BJ (cell line): ENCODE measurements around the gene CDK17. TPM values are rescaled to one million over a fixed set of nuclear protein-coding genes. Genes with fewer than 3 reads are reported as not detected.

Source experiments
- CTCF ChIA-PET: fragments of 350-600 bp; formaldehyde crosslinking; extraction: SDS; loops from one replicate; lab custom pipeline; 2021; ENCODE audit warnings: antibody characterized with exemption, inconsistent platforms; lab: Yijun Ruan, JAX
- POLR2A ChIA-PET: fragments of 300-600 bp; sonication (Branson Sonifier 250); formaldehyde crosslinking; extraction: SDS; loops from one replicate; lab custom pipeline; 2021; ENCODE audit warnings: antibody characterized with exemption; lab: Charles Lee
- DNase-seq: peaks from one replicate; pipeline ENCODE4 v3.0.0-alpha.2; 2011; ENCODE audit warnings: low read depth
- H3K27me3 ChIP-seq: 2 replicates; pipeline ENCODE4 v1.6.0; 2011; ENCODE audit warnings: low read length; ENCODE audit not compliant: control insufficient read depth, insufficient read depth
- H3K36me3 ChIP-seq: 2 replicates; pipeline ENCODE4 v1.5.1; 2011; ENCODE audit warnings: low read length; ENCODE audit not compliant: control insufficient read depth, insufficient read depth
- H3K4me3 ChIP-seq: 2 replicates; pipeline ENCODE4 v1.5.1; 2011; ENCODE audit warnings: low read depth, mild to moderate bottlenecking, control low read depth, low read length
- CTCF ChIP-seq: IDR thresholded peaks from 2 replicates; pipeline ENCODE4 v1.5.1; 2011; ENCODE audit warnings: low read depth, mild to moderate bottlenecking, control low read depth, inconsistent platforms, low read length, moderate library complexity; ENCODE audit not compliant: insufficient read depth
- polyA plus RNA-seq: library from polyadenylated mRNA; depleted of rRNA; stranded (reverse); fragments of >200 nt; gene quantifications from 2 replicates; pipeline ENCODE4 v1.2.3, GENCODE V29; 2011

CDK17 gene
- polyA plus RNA-seq, 1 experiment = 14.8 TPM

DNA sequence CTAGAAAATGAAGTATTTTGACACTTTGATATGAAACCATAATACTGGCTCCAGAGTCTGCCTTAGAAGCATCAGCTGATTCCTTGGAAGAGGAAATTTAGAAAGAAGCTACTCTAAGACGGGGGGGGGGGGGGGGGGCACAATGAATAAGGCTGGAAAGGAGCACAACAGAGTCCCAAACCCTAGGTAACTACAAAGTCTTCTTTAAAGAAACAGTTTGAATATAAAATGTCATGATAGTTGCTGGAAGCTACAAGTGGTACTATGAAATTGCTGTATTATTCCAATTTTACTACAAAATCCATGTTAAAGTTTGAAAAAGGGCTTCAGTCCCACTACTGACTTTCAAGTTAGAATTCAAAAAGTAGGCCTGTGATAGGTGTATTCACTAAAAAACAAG, 31.6 kb downstream of the CDK17 start:
- CTCF ChIA-PET = no interaction called here
- H3K27me3 ChIP-seq = no peaks in the 10 kb centered on the region
- no peak for DNase-seq
- H3K4me3 ChIP-seq = no peak overlapping the region
- no peaks in the 10 kb centered on the region for H3K36me3 ChIP-seq
- TF ChIP-seq CTCF = no peak
- POLR2A ChIA-PET = no interaction called here

DNA sequence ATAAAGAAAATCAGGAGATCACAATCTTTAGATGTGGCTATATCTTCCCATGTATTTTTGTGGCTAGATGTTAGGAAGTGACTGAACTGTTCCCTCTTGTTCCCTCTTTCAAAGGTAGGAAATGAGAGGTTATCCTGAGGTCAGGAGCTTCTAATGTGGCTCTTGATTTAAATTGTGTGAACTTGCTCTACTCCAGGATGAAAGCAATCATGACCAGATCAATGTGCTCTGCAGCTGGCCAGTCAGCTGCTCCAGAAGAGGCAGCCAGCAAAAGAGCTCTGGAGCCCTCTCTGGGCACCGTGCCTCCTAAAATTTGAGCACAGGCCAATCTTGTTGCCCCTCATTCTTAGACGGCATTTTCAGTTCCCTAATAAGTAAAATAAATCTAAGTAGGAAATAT, 32.0 kb downstream of the CDK17 start:
- no peaks in the 10 kb centered on the region for H3K36me3 ChIP-seq
- POLR2A ChIA-PET = no interaction called here

DNA sequence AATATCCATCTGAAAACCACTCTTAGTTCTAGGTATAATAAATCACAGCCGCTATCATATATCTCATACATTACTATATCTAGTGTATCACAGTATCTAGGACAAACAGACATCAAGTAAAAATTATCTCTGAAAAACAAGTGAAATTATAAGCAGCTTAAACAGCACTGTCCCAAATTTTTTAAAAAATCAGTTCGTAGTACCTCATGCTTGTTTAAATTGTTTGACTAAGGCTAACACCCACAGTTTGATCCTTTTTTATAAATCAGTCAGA, 33.9 kb downstream of the CDK17 start:
- POLR2A ChIA-PET = no interaction called here
- DNase-seq = no peak
- TF ChIP-seq CTCF = no peak
- CTCF ChIA-PET = no interaction called here
- no peak overlapping the region for H3K4me3 ChIP-seq
- H3K27me3 ChIP-seq = no peaks in the 10 kb centered on the region
- H3K36me3 ChIP-seq = no peaks in the 10 kb centered on the region

More for the DNA sequence above, 32.0 kb downstream of the CDK17 start:
- Histone ChIP-seq H3K4me3 (no peak overlapping the region), H3K27me3 (no peaks in the 10 kb centered on the region)
- DNase-seq = no peak
- no peak for TF ChIP-seq CTCF
- CTCF ChIA-PET = no interaction called here

GRCh38 chr12:96365604-96366380, 34.4 kb downstream of the CDK17 start:
- no peak for DNase-seq
- H3K36me3 ChIP-seq = no peaks in the 10 kb centered on the region
- POLR2A ChIA-PET = interaction anchor here (0.5 kb wide), 1 partner anchor 14 kb away, joined by 3 read pairs; no protein-coding TSS in a partner anchor
- H3K27me3 ChIP-seq = no peaks in the 10 kb centered on the region
- TF ChIP-seq CTCF = no peak
- CTCF ChIA-PET = no interaction called here
- H3K4me3 ChIP-seq = no peak overlapping the region

DNA sequence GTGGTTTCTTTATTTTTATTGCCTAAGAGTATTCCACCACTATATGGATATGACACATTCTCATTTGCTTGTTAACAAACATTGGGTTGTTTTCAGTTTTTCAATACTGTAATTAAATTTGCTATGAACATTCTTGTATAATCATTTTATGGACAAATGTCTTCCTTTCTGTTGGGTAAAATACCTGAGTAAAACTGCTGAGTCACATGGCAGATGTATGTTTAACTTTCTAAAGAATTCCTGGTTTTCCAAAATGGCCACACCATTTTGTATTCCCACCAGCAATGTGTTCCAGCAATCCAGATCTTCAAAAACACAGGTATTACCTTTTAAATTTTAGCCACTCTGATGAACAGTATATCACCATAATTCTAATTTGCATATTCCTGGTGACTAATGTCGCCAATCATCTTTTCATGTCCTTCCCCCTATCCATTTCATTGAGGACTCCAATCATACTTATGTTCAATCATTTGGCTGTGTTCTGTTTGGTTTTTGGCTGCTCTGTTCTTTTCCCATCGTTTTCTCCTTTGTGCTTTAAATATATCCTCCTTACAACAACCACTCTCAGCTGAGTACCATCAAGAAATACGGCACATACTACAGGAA, 36.0 kb downstream of the CDK17 start:
- CTCF ChIA-PET = no interaction called here
- Histone ChIP-seq H3K36me3 (no peaks in the 10 kb centered on the region), H3K27me3 (no peaks in the 10 kb centered on the region), H3K4me3 (no peak overlapping the region)
- no peak for TF ChIP-seq CTCF
- POLR2A ChIA-PET = no interaction called here
- DNase-seq = no peak
